GM12878 (cell line): ENCODE data around the gene SEMA4D. TPM values are rescaled to one million over a fixed set of nuclear protein-coding genes. Genes with fewer than 3 reads are reported as not detected.

Experiments used
- ATAC-seq: fragments of 200-7000 bp; cut with Tn5 transposase; 3 replicates; pipeline ENCODE4 v1.9.1; 2020; ENCODE audit warnings: mild to moderate bottlenecking, moderate library complexity
- BruUV-seq: library from RNA; stranded (reverse); fragments of 400-500 nt; replicated peaks from 2 replicates; lab custom pipeline; 2021; lab: Mats Ljungman, UMichigan
- CTCF ChIA-PET: fragments of 300-600 bp; sonication (Branson Sonifier 250); formaldehyde crosslinking; extraction: SDS; loops from one replicate; lab custom pipeline; 2021; ENCODE audit warnings: inconsistent platforms; lab: Yijun Ruan, JAX
- POLR2A ChIA-PET: fragments of 350-600 bp; formaldehyde crosslinking; extraction: SDS; loops from one replicate; lab custom pipeline; 2021; ENCODE audit warnings: inconsistent platforms; lab: Charles Lee
- RAD21 ChIA-PET: fragments of 300-600 bp; sonication (Branson Sonifier 250); formaldehyde crosslinking; loops from one replicate; lab custom pipeline; 2023; ENCODE audit warnings: antibody characterized with exemption; ENCODE audit not compliant: unreplicated experiment; lab: Charles Lee
- SMC1A ChIA-PET: fragments of 300-600 bp; sonication (Branson Sonifier 250); formaldehyde crosslinking; loops from one replicate; lab custom pipeline; 2023; ENCODE audit not compliant: unreplicated experiment, uncharacterized antibody; lab: Charles Lee
- DNase-seq: peaks from one replicate; pipeline ENCODE4 v3.0.0-alpha.2; 2011; ENCODE audit warnings: low read depth, low spot score
- FAIRE-seq: peaks from 3 replicates; lab custom pipeline; 2011; peaks lifted over from hg19 to GRCh38; lab: Jason Lieb, UNC
- H2AFZ ChIP-seq: 2 replicates; pipeline ENCODE4 v1.6.0; 2011; ENCODE audit warnings: low read depth, low read length, control low read depth; ENCODE audit not compliant: control insufficient read depth
- H3K27ac ChIP-seq: 2 replicates; pipeline ENCODE4 v1.5.1; 2011; ENCODE audit warnings: control low read depth; ENCODE audit not compliant: control insufficient read depth, insufficient read depth
- H3K27me3 ChIP-seq, 2 experiments: replicated peaks in 1 of 2; 2 replicates each; pipeline versions ENCODE4 v1.6.0 to v1.6.1; 2011; ENCODE audit warnings: low read length in 1 of 2; ENCODE audit not compliant: control insufficient read depth in 2 of 2, insufficient read depth in 2 of 2
- H3K36me3 ChIP-seq, 2 experiments: 2 replicates each; pipeline ENCODE4 v1.5.1; 2011; ENCODE audit warnings: low read length in 1 of 2; ENCODE audit not compliant: control insufficient read depth in 2 of 2, insufficient read depth in 2 of 2
- H3K4me1 ChIP-seq: 2 replicates; pipeline ENCODE4 v1.6.1; 2011; ENCODE audit warnings: mild to moderate bottlenecking, low read length, moderate library complexity, mixed read lengths; ENCODE audit not compliant: control insufficient read depth, insufficient read depth
- H3K4me2 ChIP-seq: 2 replicates; pipeline ENCODE4 v1.6.0; 2011; ENCODE audit warnings: control low read depth; ENCODE audit not compliant: control insufficient read depth, insufficient read depth
- H3K4me3 ChIP-seq: fragments of 200-600 bp; sonication (generic); 2 replicates; pipeline ENCODE4 v1.5.1; 2016
- H3K79me2 ChIP-seq: 2 replicates; pipeline ENCODE4 v1.6.0; 2011; ENCODE audit warnings: low read length; ENCODE audit not compliant: control insufficient read depth, insufficient read depth
- H3K9ac ChIP-seq: 2 replicates; pipeline ENCODE4 v1.8.0; 2011; ENCODE audit warnings: low read length, control low read depth, mixed read lengths; ENCODE audit not compliant: control insufficient read depth, insufficient read depth
- H3K9me3 ChIP-seq: replicated peaks from 3 replicates; pipeline ENCODE4 v1.5.1; 2011; ENCODE audit warnings: mild to moderate bottlenecking, low read length; ENCODE audit not compliant: control insufficient read depth, insufficient read depth
- H4K20me1 ChIP-seq: 2 replicates; pipeline ENCODE4 v1.6.0; 2011; ENCODE audit not compliant: control insufficient read depth, insufficient read depth
- CBX3 ChIP-seq: fragments of 200-600 bp; sonication (generic); IDR thresholded peaks from 2 replicates; pipeline ENCODE4 v1.6.1; 2016; ENCODE audit warnings: low read depth, borderline replicate concordance
- CHD1 ChIP-seq: IDR thresholded peaks from 2 replicates; pipeline ENCODE4 v1.6.1; 2012; ENCODE audit warnings: low read depth, low read length, improper control_type of control experiment
- CHD4 ChIP-seq: fragments of 200-600 bp; sonication (generic); IDR thresholded peaks from 2 replicates; pipeline ENCODE4 v1.6.1; 2016; ENCODE audit warnings: mild to moderate bottlenecking
- CUX1 ChIP-seq: IDR thresholded peaks from 2 replicates; pipeline ENCODE4 v1.6.1; 2012; ENCODE audit warnings: improper control_type of control experiment, low read depth, low read length; ENCODE audit not compliant: insufficient replicate concordance
- EED ChIP-seq: sonication (generic); IDR thresholded peaks from 2 replicates; pipeline ENCODE4 v1.6.1; 2016; ENCODE audit warnings: antibody characterized with exemption, low read depth
- HCFC1 ChIP-seq: fragments of 150-350 bp; IDR thresholded peaks from 2 replicates; pipeline ENCODE4 v1.6.1; 2014; ENCODE audit warnings: low read length
- MYC ChIP-seq: IDR thresholded peaks from 2 replicates; pipeline ENCODE4 v1.6.1; 2011; ENCODE audit warnings: mild to moderate bottlenecking, low read length, moderate library complexity, inconsistent platforms; ENCODE audit not compliant: insufficient read depth, insufficient replicate concordance, insufficient read length, severe bottlenecking
- NRF1 ChIP-seq: conservative IDR thresholded peaks from 2 replicates; pipeline ENCODE4 v1.6.1; 2011; ENCODE audit warnings: mild to moderate bottlenecking, low read depth, low read length, improper control_type of control experiment
- RB1 ChIP-seq: fragments of 450-650 bp; formaldehyde crosslinking; IDR thresholded peaks from 2 replicates; pipeline ENCODE4 v1.6.1; 2017; ENCODE audit warnings: mild to moderate bottlenecking, borderline replicate concordance
- RBBP5 ChIP-seq: fragments of 200-600 bp; sonication (generic); conservative IDR thresholded peaks from 2 replicates; pipeline ENCODE4 v1.6.1; 2016
- SUZ12 ChIP-seq: fragments of 200-600 bp; sonication (generic); IDR thresholded peaks from one replicate; pipeline ENCODE4 v1.6.1; 2018; ENCODE audit warnings: antibody characterized with exemption, mild to moderate bottlenecking; ENCODE audit not compliant: unreplicated experiment
- TAF1 ChIP-seq: IDR thresholded peaks from 2 replicates; pipeline ENCODE4 v1.6.1; 2011; ENCODE audit warnings: mild to moderate bottlenecking, low read depth, low read length, borderline replicate concordance
- ZNF274 ChIP-seq: IDR thresholded peaks from one replicate; pipeline ENCODE4 v1.8.0; 2011; ENCODE audit not compliant: insufficient read length, insufficient read depth
- WGBS: methylation state at CpG from one replicate; pipeline ENCODE4 v1.1.6; 2016; ENCODE audit warnings: low lambda C conversion rate; ENCODE audit not compliant: insufficient replicate concordance, insufficient coverage; ENCODE audit errors: missing lambda C conversion rate; 5-methylcytosine and 5-hydroxymethylcytosine counted together
- in situ Hi-C: fragments of 300-500 bp; cut with MboI; formaldehyde crosslinking; loops from 9 replicates; pipeline ENCODE4 v1.14.3; 2018; ENCODE audit warnings: mixed read lengths
- intact Hi-C: fragments of 100-400 bp; cut with micrococcal nuclease; formaldehyde crosslinking; loops from one replicate; pipeline ENCODE4 v1.14.2; 2022; ENCODE audit not compliant: unreplicated experiment
- polyA plus RNA-seq, 11 experiments: library from polyadenylated mRNA; depleted of rRNA in 4 of 11; unstranded in 6 of 11; stranded (reverse) in 5 of 11; fragments of >200 nt; fragmentation: Nextera tagmentation in 4 of 11; fragmentation: Illumina TruSeq in 1 of 11; extraction: Ambion mirVana in 4 of 11; extraction: Trizol in 1 of 11; gene quantifications; 1 replicate in 1 of 11; 2 replicates in 10 of 11; pipeline versions ENCODE4 v1.2.1 to v1.2.3, GENCODE V29; 2011 to 2016; ENCODE audit warnings: inconsistent platforms in 2 of 11, missing spikeins in 2 of 11, low read depth in 1 of 11
- total RNA-seq, 4 experiments: library from RNA; depleted of rRNA in 3 of 4; stranded (reverse); fragments of >200 nt in 3 of 4; fragmentation: Illumina TruSeq in 1 of 4; extraction: Trizol in 1 of 4; gene quantifications; 2 replicates each; pipeline versions ENCODE4 v1.2.1 to v1.2.3, GENCODE V29; 2013 to 2021
- TF ChIP-seq, protein P1 (sequence below): IDR thresholded peaks from 2 replicates; pipeline ENCODE4 v1.6.1; 2011; ENCODE audit warnings: borderline replicate concordance, low read depth, mild to moderate bottlenecking, moderate library complexity, mixed read lengths, low read length; ENCODE audit not compliant: insufficient read depth; ENCODE audit errors: extremely low read length
- TF ChIP-seq, protein P2 (sequence below): fragments of 450-650 bp; conservative IDR thresholded peaks from 2 replicates; pipeline ENCODE4 v1.6.1; 2017; ENCODE audit warnings: mild to moderate bottlenecking, moderate library complexity

Gene SEMA4D
- total and polyA plus RNA-seq, 10 of the 15 experiments (the other 5 are each of a cell fraction or from before 2014, with no cell fraction given): 15.1 to 136 (median 39.6) TPM

GRCh38 chr9:89425024-89425805 lies 72.7 kb downstream of the SEMA4D start:
- no peak for FAIRE-seq
- SMC1A ChIA-PET: interaction anchor here (0.8 to 7.8 kb wide), 15 partner anchors 15 to 125 kb away, joined by 3 to 150 read pairs (median 5); no protein-coding TSS in a partner anchor
- CTCF ChIA-PET: interaction anchor here (0.7 to 10.2 kb wide), 9 partner anchors 18 to 135 kb away, joined by 3 to 207 read pairs (median 4); no protein-coding TSS in a partner anchor
- WGBS: 35% methylated on average over 9 of the region's 9 CpGs
- Histone ChIP-seq H3K36me3 (peaks cover 4 to 12% of the 10 kb centered on the region in 2 experiments; a peak in 2 of 4 replicates), H3K4me2 (peak overlapping the region; percentile 70), H2AFZ (no peak overlapping the region), H4K20me1 (no peaks in the 10 kb centered on the region; the same call in 1 of the 2 replicates), H3K4me1 (peaks cover 92% of the 10 kb centered on the region), H3K9ac (peak overlapping the region; percentile 74), H3K79me2 (peaks cover 93% of the 10 kb centered on the region), H3K4me3 (no peak overlapping the region), H3K9me3 (no peaks in the 10 kb centered on the region), H3K27ac (peak overlapping the region; percentile 90), H3K27me3 (no peaks in the 10 kb centered on the region)
- no TSS peak for BruUV-seq
- no peak for DNase-seq
- in situ Hi-C loops: loop anchor here (5.0 kb wide), 1 partner anchor 122 kb away; no protein-coding TSS in a partner anchor
- POLR2A ChIA-PET: interaction anchor here (0.7 to 3.0 kb wide), 9 partner anchors 7 to 146 kb away, joined by 3 to 13 read pairs (median 7); no protein-coding TSS in a partner anchor
- RAD21 ChIA-PET: interaction anchor here (1.4 to 10.3 kb wide), 7 partner anchors 14 to 124 kb away, joined by 3 to 119 read pairs (median 12); no protein-coding TSS in a partner anchor
- no peak for ATAC-seq
- intact Hi-C loops: no loop called here
- TF ChIP-seq SUZ12 (no peak), RBBP5 (no peak), CUX1 (no peak), ZNF274 (no peak), EED (no peak), TAF1 (no peak), CHD1 (no peak), MYC (no peak), NRF1 (no peak), CHD4 (no peak), RB1 (no peak), CBX3 (no peak), HCFC1 (no peak)
- TF ChIP-seq, protein P1, sequence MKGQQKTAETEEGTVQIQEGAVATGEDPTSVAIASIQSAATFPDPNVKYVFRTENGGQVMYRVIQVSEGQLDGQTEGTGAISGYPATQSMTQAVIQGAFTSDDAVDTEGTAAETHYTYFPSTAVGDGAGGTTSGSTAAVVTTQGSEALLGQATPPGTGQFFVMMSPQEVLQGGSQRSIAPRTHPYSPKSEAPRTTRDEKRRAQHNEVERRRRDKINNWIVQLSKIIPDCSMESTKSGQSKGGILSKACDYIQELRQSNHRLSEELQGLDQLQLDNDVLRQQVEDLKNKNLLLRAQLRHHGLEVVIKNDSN: peak; percentile 27
- TF ChIP-seq, protein P2, sequence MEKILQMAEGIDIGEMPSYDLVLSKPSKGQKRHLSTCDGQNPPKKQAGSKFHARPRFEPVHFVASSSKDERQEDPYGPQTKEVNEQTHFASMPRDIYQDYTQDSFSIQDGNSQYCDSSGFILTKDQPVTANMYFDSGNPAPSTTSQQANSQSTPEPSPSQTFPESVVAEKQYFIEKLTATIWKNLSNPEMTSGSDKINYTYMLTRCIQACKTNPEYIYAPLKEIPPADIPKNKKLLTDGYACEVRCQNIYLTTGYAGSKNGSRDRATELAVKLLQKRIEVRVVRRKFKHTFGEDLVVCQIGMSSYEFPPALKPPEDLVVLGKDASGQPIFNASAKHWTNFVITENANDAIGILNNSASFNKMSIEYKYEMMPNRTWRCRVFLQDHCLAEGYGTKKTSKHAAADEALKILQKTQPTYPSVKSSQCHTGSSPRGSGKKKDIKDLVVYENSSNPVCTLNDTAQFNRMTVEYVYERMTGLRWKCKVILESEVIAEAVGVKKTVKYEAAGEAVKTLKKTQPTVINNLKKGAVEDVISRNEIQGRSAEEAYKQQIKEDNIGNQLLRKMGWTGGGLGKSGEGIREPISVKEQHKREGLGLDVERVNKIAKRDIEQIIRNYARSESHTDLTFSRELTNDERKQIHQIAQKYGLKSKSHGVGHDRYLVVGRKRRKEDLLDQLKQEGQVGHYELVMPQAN: no peak
